Measurements from ENCODE around the gene AKAP8L.

The AKAP8L gene

DNA sequence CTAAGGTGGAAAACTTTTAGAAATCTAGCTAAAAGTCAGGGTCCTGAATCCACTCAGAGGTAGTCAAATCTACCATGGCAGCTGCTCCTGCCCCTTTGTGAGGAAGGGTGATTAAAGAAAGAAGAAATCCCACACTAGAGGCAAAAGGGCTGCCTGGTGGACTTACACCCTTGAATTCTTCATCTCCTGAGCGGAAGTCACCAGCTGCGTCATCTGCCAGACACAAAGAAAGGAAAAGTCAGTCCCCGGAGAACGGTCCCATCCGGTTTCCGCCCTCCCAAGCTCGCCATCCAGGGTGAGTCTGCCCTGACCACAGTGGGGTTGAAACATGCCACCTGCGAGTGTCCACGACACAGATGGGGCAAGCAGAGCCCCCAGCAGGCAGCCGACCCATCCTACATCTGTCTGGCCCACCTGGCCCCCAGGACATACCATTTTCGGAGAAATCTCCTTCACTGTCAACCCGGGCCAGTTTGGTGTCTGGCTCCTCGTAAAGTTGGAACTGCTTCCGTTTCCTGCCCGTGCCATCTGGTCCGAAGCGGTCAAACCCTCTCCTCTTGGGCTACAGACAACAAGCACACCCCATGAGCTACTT is 46.9 kb downstream of the AKAP8L start:
- no peak for DNase-seq (ENCODE audit: extremely low spot score)
- TF ChIP-seq, protein P1, sequence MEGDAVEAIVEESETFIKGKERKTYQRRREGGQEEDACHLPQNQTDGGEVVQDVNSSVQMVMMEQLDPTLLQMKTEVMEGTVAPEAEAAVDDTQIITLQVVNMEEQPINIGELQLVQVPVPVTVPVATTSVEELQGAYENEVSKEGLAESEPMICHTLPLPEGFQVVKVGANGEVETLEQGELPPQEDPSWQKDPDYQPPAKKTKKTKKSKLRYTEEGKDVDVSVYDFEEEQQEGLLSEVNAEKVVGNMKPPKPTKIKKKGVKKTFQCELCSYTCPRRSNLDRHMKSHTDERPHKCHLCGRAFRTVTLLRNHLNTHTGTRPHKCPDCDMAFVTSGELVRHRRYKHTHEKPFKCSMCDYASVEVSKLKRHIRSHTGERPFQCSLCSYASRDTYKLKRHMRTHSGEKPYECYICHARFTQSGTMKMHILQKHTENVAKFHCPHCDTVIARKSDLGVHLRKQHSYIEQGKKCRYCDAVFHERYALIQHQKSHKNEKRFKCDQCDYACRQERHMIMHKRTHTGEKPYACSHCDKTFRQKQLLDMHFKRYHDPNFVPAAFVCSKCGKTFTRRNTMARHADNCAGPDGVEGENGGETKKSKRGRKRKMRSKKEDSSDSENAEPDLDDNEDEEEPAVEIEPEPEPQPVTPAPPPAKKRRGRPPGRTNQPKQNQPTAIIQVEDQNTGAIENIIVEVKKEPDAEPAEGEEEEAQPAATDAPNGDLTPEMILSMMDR (IDR thresholded peaks at IDR 0.05; ENCODE audit: control extremely low read depth, extremely low read depth, low read depth, missing control alignments) = no peak
- POLR2A ChIA-PET = interaction anchor here (0.6 to 0.7 kb wide), 2 partner anchors 38 to 117 kb away, joined by 3 read pairs; no protein-coding TSS in a partner anchor
- CTCF ChIA-PET = interaction anchor here (1.2 kb wide), 1 partner anchor 8 kb away, joined by 3 read pairs; no protein-coding TSS in a partner anchor

DNA sequence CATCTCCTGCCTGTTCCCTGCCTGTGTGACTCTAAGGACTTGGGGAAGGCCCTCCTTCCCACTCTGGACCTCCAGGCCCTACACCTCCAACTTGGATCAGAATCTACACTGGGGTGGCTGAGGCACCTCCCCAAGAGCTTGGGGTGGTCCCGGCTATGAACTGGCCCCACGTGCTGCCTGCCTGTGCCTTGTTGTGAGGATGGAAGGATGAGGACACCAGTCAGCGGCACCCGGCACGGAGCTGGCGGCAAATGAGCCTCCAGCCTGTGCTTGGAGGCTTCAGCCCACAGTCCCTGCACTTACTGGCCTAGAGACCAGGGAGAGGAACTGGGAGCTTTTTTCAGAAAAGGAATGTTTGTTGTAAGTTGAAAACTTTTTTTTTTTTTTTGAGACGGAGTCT is 47.7 kb downstream of the AKAP8L start:
- ChIA-PET CTCF (interaction anchor here (0.8 to 1.2 kb wide), 2 partner anchors 9 to 15 kb away, joined by 3 read pairs; no protein-coding TSS in a partner anchor), POLR2A (interaction anchor here (0.5 to 0.7 kb wide), 2 partner anchors 61 to 116 kb away, joined by 3 to 5 read pairs; no protein-coding TSS in a partner anchor)
- DNase-seq (ENCODE audit: extremely low spot score) = no peak
- TF ChIP-seq, protein P1 (IDR thresholded peaks at IDR 0.05; ENCODE audit: control extremely low read depth, extremely low read depth, low read depth, missing control alignments) = no peak

DNA sequence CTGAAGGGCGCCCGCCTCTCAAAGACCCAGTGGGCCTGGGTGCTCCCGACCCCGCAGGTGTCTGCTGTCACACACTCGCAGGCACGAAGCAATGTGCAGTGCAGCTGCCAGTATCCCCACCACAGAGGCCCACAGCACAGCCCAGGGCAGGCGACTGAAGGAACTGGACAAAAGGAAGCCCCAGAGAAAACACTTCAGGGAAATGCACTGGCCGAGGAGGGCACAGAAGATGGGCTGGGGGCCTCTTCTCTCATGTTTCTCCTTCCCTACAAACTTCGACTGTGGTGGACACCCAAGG is 49.2 kb downstream of the AKAP8L start:
- ChIA-PET CTCF (no interaction called here), POLR2A (no interaction called here)
- TF ChIP-seq, protein P1 (IDR thresholded peaks at IDR 0.05; ENCODE audit: control extremely low read depth, extremely low read depth, low read depth, missing control alignments) = no peak
- DNase-seq (ENCODE audit: extremely low spot score) = no peak

DNA sequence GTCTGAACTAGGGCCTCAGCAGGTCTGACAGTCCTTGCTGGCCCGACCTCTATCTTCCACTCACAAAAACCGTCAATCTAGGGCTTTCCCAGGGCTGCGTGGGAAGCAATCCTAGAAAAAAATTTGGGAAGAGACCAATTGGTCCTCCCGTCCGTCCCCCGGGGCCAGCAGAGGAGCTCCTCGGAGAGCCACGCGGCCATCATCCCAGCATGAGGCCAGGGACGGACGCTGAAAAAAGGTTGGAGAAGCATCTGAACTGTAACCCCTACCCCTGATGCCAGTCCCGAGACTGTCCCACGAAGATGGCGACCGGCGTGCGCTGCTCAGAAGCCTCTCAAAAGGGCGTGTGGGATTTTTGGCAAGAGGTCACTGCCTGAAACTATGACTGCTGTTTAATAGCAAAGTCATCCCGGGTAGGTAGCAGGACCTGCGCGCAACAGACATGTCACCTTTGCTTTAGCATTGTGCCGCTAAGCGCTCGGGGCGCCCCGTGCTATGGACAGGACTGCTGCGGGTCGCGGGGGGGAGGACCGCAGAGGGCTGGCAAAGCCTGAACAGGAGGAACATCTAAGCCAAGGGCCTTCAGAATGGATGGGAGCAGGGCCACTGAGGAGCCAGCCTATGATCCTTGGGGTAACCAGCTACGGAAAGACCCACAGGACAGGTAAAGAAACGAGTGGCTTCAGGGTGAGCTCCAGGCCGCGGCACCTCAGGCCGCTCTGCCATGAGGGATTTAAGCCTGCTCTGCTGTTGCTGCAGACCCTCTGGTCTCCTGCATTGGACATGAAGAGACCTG is 49.8 kb downstream of the AKAP8L start:
- TF ChIP-seq, protein P1 (IDR thresholded peaks at IDR 0.05; ENCODE audit: control extremely low read depth, extremely low read depth, low read depth, missing control alignments) = no peak
- DNase-seq (ENCODE audit: extremely low spot score) = no peak
- ChIA-PET POLR2A (interaction anchor here (0.5 kb wide), 1 partner anchor 35 kb away, joined by 4 read pairs; no protein-coding TSS in a partner anchor), CTCF (interaction anchor here (1.0 kb wide), 1 partner anchor 7 kb away, joined by 3 read pairs; no protein-coding TSS in a partner anchor)

DNA sequence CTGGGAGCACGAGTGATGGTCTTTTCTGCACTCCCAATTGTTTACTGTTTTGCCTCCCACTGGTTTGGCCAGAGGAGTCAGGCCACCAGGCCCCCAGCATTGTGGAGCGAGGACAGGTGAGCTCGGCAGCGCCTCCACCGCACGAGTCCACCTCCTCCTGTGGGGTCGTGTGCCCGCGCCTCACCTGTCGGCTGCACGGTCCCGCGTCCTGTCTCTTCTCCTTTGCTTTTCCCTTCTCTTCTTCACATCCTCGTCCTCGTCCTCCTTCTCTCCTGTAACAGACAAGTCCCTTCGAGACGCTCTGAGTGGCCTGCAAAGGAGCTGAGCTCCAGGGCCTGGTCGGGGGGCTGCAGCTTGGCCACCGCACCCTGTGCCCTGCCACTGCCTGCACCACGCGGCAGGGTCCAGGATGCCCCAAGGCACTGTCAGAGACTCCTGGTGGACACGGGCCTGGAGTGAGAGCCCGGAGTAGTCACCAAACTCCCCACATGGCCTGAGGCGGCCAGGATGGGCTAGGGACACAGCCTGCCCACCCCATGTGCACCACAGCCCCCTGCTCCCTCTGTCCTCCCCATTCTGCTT is 50.6 kb downstream of the AKAP8L start:
- CTCF ChIA-PET = interaction anchor here (1.0 kb wide), 1 partner anchor 8 kb away, joined by 3 read pairs; no protein-coding TSS in a partner anchor

DNA sequence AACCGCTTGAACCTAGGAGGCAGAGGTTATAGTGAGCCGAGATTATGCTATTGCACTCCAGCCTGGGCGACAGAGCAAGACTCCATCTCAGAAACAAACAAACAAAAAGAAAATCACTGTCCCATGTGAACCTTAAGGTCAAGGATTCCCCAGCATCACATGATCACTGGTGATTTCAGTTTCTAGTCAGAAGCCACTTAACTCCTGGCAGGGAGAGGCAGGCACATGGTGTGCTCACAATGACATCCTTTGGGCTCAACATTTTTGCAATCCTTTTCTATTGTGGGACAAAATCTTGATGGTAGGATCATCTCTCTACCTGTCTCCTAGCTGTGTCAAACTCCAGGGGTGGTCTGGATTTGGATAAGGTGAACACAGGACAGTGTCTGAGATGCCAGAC is 51.3 kb downstream of the AKAP8L start:
- TF ChIP-seq, protein P1 (IDR thresholded peaks at IDR 0.05; ENCODE audit: control extremely low read depth, extremely low read depth, low read depth, missing control alignments) = no peak
- POLR2A ChIA-PET = interaction anchor here (0.9 kb wide), 1 partner anchor 10 kb away, joined by 3 read pairs; no protein-coding TSS in a partner anchor
- CTCF ChIA-PET = no interaction called here
- no peak for DNase-seq (ENCODE audit: extremely low spot score)

More for the DNA sequence above, 50.6 kb downstream of the AKAP8L start:
- POLR2A ChIA-PET = interaction anchor here (0.9 kb wide), 1 partner anchor 9 kb away, joined by 3 read pairs; no protein-coding TSS in a partner anchor
- TF ChIP-seq, protein P1 (IDR thresholded peaks at IDR 0.05; ENCODE audit: control extremely low read depth, extremely low read depth, low read depth, missing control alignments) = no peak
- DNase-seq (ENCODE audit: extremely low spot score) = no peak

Measured in GM10248 (cell line).